Panc1 (cell line): ENCODE results near the gene ATXN1. TPM values are rescaled to one million over a fixed set of nuclear protein-coding genes. Genes with fewer than 3 reads are reported as not detected.

Experiments used
- ATAC-seq: fragments of 200-7000 bp; cut with Tn5 transposase; 2 replicates; pipeline ENCODE4 v1.9.1; 2020; ENCODE audit warnings: mild to moderate bottlenecking, moderate library complexity
- BruUV-seq: library from RNA; stranded (reverse); fragments of 400-500 nt; replicated peaks from 2 replicates; lab custom pipeline; 2021; lab: Mats Ljungman, UMichigan
- CTCF ChIA-PET: fragments of 300-600 bp; sonication (Branson Sonifier 250); formaldehyde crosslinking; loops from one replicate; lab custom pipeline; 2022; ENCODE audit warnings: antibody characterized with exemption; lab: Charles Lee
- POLR2A ChIA-PET: fragments of 300-600 bp; sonication (Branson Sonifier 250); formaldehyde crosslinking; loops from one replicate; lab custom pipeline; 2022; ENCODE audit warnings: antibody characterized with exemption; lab: Charles Lee
- DNase-seq: peaks from one replicate; pipeline ENCODE4 v3.0.0-alpha.2; 2010; ENCODE audit warnings: low read depth, low spot score
- H3K27ac ChIP-seq: 2 replicates; pipeline ENCODE4 v1.5.1; 2011; ENCODE audit warnings: mild to moderate bottlenecking, low read length, inconsistent platforms
- H3K27me3 ChIP-seq: fragments of 200-500 bp; sonication (Bioruptor generic); 2 replicates; pipeline ENCODE4 v1.6.0; 2014; ENCODE audit warnings: low read length, inconsistent platforms; ENCODE audit not compliant: control insufficient read depth, insufficient read depth
- H3K36me3 ChIP-seq: fragments of 200-500 bp; sonication (Bioruptor generic); 2 replicates; pipeline ENCODE4 v1.5.1; 2014; ENCODE audit warnings: inconsistent platforms, mild to moderate bottlenecking, low read length, moderate library complexity; ENCODE audit not compliant: control insufficient read depth, insufficient read depth
- H3K4me1 ChIP-seq: 2 replicates; pipeline ENCODE4 v1.5.1; 2011; ENCODE audit warnings: inconsistent platforms, mild to moderate bottlenecking, low read length, moderate library complexity; ENCODE audit not compliant: control insufficient read depth, insufficient read depth
- H3K4me3 ChIP-seq, 2 experiments: 2 replicates each; pipeline ENCODE4 v1.5.1; 2011 to 2012; ENCODE audit warnings: low read depth in 2 of 2, low read length in 2 of 2, mild to moderate bottlenecking in 2 of 2, inconsistent platforms in 1 of 2, moderate library complexity in 1 of 2
- H3K9me3 ChIP-seq: fragments of 200-500 bp; sonication (Bioruptor generic); 2 replicates; pipeline ENCODE4 v1.5.1; 2014; ENCODE audit warnings: low read depth, mild to moderate bottlenecking, inconsistent platforms, low read length, moderate library complexity; ENCODE audit not compliant: control insufficient read depth, insufficient read depth
- CTCF ChIP-seq: fragments of 450-650 bp; IDR thresholded peaks from 2 replicates; pipeline ENCODE4 v1.5.1; 2017; ENCODE audit warnings: mild to moderate bottlenecking
- POLR2AphosphoS5 ChIP-seq: IDR thresholded peaks from 2 replicates; pipeline ENCODE4 v1.6.1; 2012; ENCODE audit warnings: mild to moderate bottlenecking, low read depth, low read length, moderate library complexity
- SIN3A ChIP-seq: IDR thresholded peaks from 2 replicates; pipeline ENCODE4 v1.6.1; 2012; ENCODE audit warnings: low read depth, mild to moderate bottlenecking, low read length, moderate library complexity, borderline replicate concordance; ENCODE audit not compliant: insufficient read depth
- TCF7L2 ChIP-seq: IDR thresholded peaks from 2 replicates; pipeline ENCODE4 v1.6.1; 2011; ENCODE audit warnings: mild to moderate bottlenecking, low read depth, low read length, inconsistent platforms
- in situ Hi-C: cut with HindIII; loops from 2 replicates; pipeline ENCODE4 v1.10.0; 2016; ENCODE audit warnings: low sequenced_read_pairs, low pct_unique_long_range_greater_than_20kb
- intact Hi-C: fragments of 100-400 bp; cut with micrococcal nuclease; formaldehyde crosslinking; loops from one replicate; pipeline ENCODE4 v1.10.0; 2022; ENCODE audit not compliant: unreplicated experiment
- total RNA-seq: library from RNA; stranded (reverse); gene quantifications from one replicate; pipeline ENCODE4 v1.2.1, GENCODE V29; 2021; ENCODE audit not compliant: unreplicated experiment
- TF ChIP-seq, protein P1 (sequence below), 2 experiments: IDR thresholded peaks; 2 replicates each; pipeline ENCODE4 v1.6.1; 2011 to 2012; ENCODE audit warnings: low read depth in 2 of 2, control low read depth in 1 of 2, low read length in 1 of 2, mild to moderate bottlenecking in 1 of 2, moderate library complexity in 1 of 2; ENCODE audit not compliant: insufficient read depth in 1 of 2

The ATXN1 gene
- total RNA-seq, 1 experiment from 2014 or later: 67.1 TPM

GRCh38 chr6:16547587-16547986 is 213.7 kb downstream of the ATXN1 start:
- no peaks in the 10 kb centered on the region for H3K4me1 ChIP-seq
- no peak overlapping the region for H3K27ac ChIP-seq
- in situ Hi-C loops: no loop called here
- ATAC-seq: no peak
- TF ChIP-seq, protein P1, sequence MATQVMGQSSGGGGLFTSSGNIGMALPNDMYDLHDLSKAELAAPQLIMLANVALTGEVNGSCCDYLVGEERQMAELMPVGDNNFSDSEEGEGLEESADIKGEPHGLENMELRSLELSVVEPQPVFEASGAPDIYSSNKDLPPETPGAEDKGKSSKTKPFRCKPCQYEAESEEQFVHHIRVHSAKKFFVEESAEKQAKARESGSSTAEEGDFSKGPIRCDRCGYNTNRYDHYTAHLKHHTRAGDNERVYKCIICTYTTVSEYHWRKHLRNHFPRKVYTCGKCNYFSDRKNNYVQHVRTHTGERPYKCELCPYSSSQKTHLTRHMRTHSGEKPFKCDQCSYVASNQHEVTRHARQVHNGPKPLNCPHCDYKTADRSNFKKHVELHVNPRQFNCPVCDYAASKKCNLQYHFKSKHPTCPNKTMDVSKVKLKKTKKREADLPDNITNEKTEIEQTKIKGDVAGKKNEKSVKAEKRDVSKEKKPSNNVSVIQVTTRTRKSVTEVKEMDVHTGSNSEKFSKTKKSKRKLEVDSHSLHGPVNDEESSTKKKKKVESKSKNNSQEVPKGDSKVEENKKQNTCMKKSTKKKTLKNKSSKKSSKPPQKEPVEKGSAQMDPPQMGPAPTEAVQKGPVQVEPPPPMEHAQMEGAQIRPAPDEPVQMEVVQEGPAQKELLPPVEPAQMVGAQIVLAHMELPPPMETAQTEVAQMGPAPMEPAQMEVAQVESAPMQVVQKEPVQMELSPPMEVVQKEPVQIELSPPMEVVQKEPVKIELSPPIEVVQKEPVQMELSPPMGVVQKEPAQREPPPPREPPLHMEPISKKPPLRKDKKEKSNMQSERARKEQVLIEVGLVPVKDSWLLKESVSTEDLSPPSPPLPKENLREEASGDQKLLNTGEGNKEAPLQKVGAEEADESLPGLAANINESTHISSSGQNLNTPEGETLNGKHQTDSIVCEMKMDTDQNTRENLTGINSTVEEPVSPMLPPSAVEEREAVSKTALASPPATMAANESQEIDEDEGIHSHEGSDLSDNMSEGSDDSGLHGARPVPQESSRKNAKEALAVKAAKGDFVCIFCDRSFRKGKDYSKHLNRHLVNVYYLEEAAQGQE (IDR thresholded peaks at IDR 0.05; ENCODE audit: insufficient read depth in 1 of 2, low read depth in 2 of 2, low read length in 1 of 2): no peak
- no peak for TF ChIP-seq CTCF
- TF ChIP-seq POLR2AphosphoS5: no peak
- no peak for TF ChIP-seq TCF7L2
- TF ChIP-seq SIN3A: no peak
- BruUV-seq: no TSS peak
- H3K27me3 ChIP-seq: no peaks in the 10 kb centered on the region
- DNase-seq: no peak
- intact Hi-C loops: no loop called here
- POLR2A ChIA-PET: no interaction called here
- no peaks in the 10 kb centered on the region for H3K9me3 ChIP-seq
- no peaks in the 10 kb centered on the region for H3K36me3 ChIP-seq
- no peak overlapping the region for H3K4me3 ChIP-seq
- CTCF ChIA-PET: no interaction called here

- ChIA-PET POLR2A (no interaction called here), CTCF (no interaction called here)
- no peaks in the 10 kb centered on the region for H3K36me3 ChIP-seq
- no peaks in the 10 kb centered on the region for H3K27me3 ChIP-seq
- H3K27ac ChIP-seq: no peak overlapping the region
- TF ChIP-seq CTCF: no peak
- TF ChIP-seq, protein P1 (IDR thresholded peaks at IDR 0.05; ENCODE audit: insufficient read depth in 1 of 2, low read depth in 2 of 2, low read length in 1 of 2): no peak
- TF ChIP-seq SIN3A: no peak
- TF ChIP-seq TCF7L2: no peak
- intact Hi-C loops (no loop called here), in situ Hi-C loops (no loop called here)
- H3K9me3 ChIP-seq: no peaks in the 10 kb centered on the region
- ATAC-seq (no peak), DNase-seq (no peak)
- BruUV-seq: no TSS peak
- no peaks in the 10 kb centered on the region for H3K4me1 ChIP-seq
- H3K4me3 ChIP-seq: no peak overlapping the region
Observed at GRCh38 chr6:16546861-16547260, 214.4 kb downstream of the ATXN1 start.
